HG02759 (cell line): Measurements from ENCODE around the gene PSMA4.
"Not testable (repeated sequence)": the region's sequence is repeated elsewhere in the genome, so short reads cannot be mapped to it uniquely, and the experiment has no call there.

Experiments used
- ATAC-seq: cut with Tn5 transposase; IDR thresholded peaks from one replicate; pipeline ENCODE4 v1.9.1; 2021; ENCODE audit warnings: mild to moderate bottlenecking, moderate library complexity; ENCODE audit not compliant: unreplicated experiment

The PSMA4 gene

DNA sequence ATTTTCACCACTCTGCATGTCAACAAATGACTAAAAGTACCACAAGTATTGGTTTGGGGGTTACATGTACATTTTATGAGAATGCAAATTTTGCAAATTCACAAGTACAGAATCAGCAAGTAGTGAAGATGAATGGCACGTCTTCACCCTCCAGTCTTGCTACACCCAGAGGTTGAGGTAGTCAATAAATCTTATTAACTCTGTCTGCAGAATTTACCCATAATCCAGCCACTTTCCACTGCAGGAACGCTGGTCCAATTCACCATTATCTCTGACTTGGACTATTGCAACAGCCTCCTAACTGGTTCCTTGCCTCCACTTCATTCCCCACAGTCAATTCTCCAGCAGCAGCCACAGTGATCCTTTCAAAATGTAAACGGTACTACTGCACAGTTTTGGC lies 10.6 kb downstream of the PSMA4 start:
- no peak for ATAC-seq

DNA sequence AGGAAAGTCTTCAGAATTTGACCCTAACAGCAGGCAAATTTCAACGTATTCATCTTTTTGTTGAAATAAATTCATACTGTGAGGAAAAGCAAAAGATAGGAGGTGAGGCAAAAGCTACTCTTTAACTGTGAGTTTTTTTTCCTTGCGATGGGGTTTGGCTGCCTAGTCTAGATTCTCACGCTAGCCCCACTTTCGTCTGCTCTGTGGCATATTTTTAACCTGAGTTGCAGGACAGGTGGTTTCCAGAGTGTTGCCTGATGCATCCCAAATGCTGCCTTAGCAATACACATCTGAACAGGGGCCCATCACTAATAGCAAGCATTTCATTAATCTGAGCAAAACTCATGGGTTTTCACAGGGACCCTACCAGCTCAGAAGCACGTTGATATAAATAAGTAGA lies 11.7 kb downstream of the PSMA4 start:
- ATAC-seq = no peak

- ATAC-seq = no peak
These were observed 12.4 kb downstream of the PSMA4 start for GRCh38 chr15:78552597-78552996.

GRCh38 chr15:78560201-78560600 lies 20.0 kb downstream of the PSMA4 start:
- ATAC-seq = not testable (repeated sequence)

GRCh38 chr15:78561490-78561889 lies 21.2 kb downstream of the PSMA4 start:
- no peak for ATAC-seq

GRCh38 chr15:78563092-78563491 lies 22.8 kb downstream of the PSMA4 start:
- no peak for ATAC-seq

DNA sequence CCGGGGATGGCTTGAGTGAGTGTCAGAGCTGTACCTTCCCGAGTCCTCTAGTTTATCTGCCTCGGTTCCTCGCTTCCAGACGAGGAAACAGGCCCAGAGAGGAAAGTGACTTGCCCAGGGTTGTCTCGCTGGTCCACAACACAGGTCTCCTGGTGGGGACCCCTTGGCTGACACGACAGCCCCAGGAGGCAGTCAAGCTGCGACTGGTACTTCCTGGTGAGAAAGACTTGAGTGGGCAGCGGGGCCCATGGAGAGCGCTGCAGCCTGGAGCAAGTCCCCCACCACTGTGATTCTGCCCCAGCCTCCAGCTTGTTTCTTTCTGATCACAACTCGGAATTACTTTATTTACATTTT lies 24.5 kb downstream of the PSMA4 start:
- ATAC-seq = peak; percentile 14

DNA sequence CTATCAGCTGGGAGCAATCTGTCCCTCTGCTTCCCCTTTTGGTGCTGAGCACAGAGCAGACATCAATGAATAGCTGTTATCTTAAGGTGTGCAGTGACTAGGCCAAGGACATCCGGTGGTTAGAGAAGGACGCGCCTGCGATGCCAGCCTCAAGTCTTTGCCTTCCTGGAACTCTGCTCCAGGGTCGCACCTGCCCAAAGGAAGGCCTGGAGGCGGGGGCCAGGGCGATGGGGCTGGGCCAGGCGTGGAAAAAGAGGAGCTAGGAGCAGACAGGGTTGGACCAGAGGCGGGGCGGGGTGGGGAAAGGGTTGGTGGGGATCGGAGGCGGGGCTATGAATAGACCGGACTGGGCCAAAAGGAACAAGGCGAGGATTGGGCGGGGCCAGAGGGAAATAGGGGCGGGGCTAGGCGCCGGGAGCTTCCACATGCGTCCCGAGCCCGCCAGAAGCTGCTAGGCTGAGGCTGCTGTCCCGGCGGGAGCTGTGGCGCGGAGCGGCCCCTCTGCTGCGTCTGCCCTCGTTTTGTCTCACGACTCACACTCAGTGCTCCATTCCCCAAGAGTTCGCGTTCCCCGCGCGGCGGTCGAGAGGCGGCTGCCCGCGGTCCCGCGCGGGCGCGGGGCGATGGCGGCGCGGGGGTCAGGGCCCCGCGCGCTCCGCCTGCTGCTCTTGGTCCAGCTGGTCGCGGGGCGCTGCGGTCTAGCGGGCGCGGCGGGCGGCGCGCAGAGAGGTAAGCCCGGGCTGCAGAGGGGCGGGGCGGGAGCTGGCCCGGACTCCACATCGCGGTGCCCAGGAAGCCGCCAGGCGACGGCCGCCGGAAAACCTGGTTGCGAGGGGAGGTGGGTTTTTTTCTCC lies 25.1 kb downstream of the PSMA4 start, which contains the start of gene CHRNA5:
Gene CHRNA5 (plus strand): TSS at position 424 of the 854 bp plus-strand sequence. CDS start 200 bp downstream, at position 624.
- ATAC-seq = peak; percentile 91

GRCh38 chr15:78565951-78566774 lies 25.9 kb downstream of the PSMA4 start:
- ATAC-seq = peak; percentile 23

GRCh38 chr15:78567531-78567930 lies 27.3 kb downstream of the PSMA4 start:
- ATAC-seq = no peak

GRCh38 chr15:78570710-78571109 lies 30.5 kb downstream of the PSMA4 start:
- ATAC-seq = no peak

- no peak for ATAC-seq
These were observed 31.1 kb downstream of the PSMA4 start for GRCh38 chr15:78571382-78571781.

- ATAC-seq = no peak
These were observed 33.2 kb downstream of the PSMA4 start for GRCh38 chr15:78573416-78573815.

- ATAC-seq = no peak
These were observed 34.7 kb downstream of the PSMA4 start for GRCh38 chr15:78574944-78575343.

- no peak for ATAC-seq
These were observed 57.3 kb downstream of the PSMA4 start for GRCh38 chr15:78597583-78597982.

DNA sequence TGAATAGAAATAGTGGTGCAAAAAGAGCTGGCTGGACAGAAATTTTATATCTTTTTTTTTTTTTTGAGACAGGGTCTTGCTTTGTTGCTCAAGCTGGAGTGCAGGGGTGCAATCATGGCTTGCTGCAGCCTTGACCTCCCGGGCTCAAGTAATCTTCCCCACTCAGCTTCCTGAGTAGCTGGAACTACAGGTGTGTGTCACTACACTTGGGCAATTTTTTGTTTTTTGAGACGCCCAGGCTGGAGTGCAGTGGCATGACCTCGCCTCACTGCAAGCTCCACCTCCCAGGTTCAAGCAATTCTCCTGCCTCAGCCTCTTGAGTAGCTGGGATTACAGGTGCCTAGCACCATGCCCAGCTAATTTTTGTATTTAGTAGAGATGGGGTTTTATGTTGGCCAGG lies 58.1 kb downstream of the PSMA4 start:
- ATAC-seq = no peak

DNA sequence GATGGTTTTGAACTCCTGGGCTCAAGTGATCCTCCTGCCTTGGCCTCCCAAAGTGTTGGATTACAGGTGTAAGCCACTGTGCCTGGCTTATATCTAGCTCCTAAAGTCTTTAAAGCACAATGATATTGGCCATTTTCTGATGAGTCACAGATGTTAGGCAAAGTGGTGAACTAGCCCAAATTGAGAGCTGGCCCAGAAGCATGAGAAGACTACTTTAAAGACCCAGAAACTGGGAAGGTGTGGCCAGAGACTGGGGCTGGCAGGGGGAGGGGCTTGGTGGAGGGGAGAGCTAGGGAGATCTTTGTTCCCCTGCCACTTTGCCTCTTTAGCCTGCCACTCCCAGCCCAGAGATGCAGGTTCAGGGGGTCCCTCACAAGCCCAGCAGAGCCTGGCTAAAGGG lies 58.9 kb downstream of the PSMA4 start:
- ATAC-seq = no peak
